HG02970 (cell line): ENCODE data around the gene BABAM2.
"Not testable (repeated sequence)": the region's sequence is repeated elsewhere in the genome, so short reads cannot be mapped to it uniquely, and the experiment has no call there.

Experiments used
- ATAC-seq: cut with Tn5 transposase; IDR thresholded peaks from one replicate; pipeline ENCODE4 v1.9.1; 2021; ENCODE audit warnings: mild to moderate bottlenecking, moderate library complexity, moderate number of reproducible peaks; ENCODE audit not compliant: unreplicated experiment, low FRiP score

Gene BABAM2

DNA sequence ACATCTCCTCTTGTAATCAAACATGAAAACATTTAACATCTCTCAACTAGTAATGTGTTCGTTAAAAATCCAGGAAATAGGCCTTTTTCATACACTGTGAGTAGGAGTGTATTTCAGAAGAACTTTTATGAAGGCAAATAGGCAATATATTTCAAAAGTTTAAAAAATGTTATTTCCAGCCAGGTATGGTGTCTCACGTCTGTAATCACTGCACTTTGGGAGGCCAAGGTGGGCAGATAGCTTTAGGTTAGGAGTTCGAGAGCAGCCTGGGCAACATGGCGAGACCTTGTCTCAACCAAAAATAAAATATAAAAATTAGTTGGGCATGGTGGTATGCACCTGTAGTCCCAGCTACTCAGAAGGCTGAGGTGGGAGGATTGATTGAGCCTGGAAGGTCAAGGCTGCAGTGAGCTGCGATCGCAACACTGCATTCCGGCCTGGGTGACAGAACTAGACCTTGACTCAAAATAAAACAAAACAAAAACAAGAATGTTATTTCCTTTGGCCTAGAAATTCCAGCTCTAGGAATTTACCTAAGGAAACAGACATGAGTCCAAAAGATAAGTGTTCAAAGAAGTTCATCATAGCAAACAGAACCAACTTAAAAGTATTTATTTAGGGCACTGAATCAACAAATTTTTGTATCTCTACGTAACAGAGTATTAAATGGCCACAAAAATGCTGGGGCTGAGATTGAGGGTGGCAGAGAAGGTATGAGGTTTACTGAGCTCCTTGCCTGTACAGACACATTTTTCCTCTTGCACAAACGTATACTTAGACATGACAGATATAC lies 15.2 kb upstream of the BABAM2 start:
- no peak for ATAC-seq

DNA sequence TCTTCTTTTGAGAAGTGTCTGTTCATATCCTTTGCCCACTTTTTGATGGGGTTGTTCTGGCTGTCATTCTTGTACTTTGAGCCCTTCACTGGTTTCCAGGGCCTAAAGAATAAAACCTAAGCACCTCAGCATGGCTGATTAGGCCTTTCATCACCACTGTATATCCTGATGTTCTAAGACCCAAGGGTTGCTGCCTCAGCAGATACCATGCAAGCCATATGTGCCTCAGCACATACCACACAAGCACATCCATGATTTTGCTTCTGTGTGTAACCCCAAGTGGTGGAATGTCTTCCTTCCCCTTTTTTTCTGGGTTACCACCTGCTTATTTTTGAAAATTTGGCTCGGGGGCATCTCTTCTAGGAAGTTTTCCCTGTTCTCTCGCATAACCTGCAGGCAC lies 11.7 kb upstream of the BABAM2 start:
- ATAC-seq: no peak

DNA sequence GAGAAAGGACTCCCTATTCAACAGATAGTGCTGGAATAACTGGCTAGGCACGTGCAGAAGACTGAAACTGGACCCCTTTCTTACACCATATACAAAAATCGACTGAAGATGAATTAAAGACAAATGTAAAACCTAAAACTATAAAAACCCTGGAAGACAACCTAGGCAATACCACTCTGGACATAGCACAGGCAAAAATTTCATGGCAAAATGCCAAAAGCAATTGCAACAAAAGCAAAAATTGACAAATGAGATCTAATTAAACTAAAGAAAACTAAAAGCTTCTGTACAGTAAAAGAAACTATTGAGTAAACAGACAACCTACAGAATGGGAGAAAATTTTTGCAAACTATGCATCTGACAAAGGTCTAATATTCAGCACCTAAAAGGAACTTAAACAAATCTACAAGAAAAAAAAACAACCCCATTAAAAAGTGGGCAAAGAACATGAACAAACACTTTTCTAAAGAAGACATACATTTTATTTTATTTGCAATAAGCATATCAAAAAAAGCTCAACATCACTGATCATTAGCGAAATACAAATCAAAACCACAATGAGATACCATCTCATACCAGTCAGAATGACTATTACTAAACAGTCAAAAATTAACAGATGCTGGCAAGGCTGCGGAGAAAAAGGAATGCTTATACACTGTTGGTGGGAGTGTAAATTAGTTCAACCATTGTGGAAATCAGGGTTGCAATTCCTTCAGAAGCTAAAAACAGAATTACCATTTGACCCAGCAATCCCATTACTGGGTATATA lies 8.5 kb upstream of the BABAM2 start:
- ATAC-seq: not testable (repeated sequence)

DNA sequence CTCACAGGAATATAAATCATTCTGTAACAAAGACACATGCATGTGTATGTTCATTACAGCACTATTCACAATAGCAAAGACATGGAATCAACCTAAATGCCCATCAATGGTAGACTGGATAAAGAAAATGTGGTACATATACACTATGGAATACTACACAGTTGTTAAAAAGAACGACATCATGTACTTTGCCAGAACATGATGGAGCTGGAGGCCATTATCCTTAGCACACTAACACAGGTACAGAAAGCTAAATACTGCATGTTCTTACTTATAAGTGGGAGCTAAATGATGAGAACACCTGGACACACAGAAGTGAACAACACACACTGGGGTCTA lies 8.0 kb upstream of the BABAM2 start:
- ATAC-seq: not testable (repeated sequence)

DNA sequence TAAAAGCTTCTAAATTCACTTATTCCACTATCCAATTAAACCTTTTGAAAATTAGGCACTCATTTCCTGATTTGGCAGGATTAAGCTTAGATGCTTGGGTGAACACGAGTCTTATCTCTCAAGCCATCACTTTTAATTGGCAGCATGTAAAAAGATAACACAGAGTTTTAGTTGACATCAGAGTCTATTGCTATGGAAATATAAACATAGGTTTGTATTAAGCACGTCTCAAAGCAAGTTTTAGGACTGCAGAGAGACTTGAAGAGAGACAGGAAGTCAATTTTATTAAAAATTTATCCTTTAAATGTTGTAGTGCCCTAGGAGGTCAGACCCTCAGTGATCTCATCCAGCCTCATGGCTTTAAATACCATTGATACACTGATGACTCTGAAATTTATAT lies 5.9 kb upstream of the BABAM2 start:
- no peak for ATAC-seq

DNA sequence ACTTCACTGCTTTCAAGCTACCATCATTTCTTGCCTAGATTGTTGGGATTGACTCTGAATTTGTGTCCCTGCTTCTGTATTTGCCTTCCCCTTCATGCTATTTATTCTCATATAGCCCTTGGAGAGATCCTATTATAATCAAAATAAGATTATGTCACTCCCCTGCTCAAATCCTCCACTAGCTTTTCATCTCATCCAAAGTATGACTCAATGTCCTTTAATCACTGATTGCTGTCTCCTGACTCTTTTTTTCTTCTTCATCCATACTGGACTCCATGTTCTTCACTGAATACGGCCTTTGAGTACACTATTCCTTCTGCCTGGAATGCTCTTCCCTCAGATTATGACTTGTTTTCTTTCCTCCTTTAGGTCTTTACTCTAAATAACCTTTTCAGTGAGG lies 5.3 kb upstream of the BABAM2 start:
- ATAC-seq: no peak

DNA sequence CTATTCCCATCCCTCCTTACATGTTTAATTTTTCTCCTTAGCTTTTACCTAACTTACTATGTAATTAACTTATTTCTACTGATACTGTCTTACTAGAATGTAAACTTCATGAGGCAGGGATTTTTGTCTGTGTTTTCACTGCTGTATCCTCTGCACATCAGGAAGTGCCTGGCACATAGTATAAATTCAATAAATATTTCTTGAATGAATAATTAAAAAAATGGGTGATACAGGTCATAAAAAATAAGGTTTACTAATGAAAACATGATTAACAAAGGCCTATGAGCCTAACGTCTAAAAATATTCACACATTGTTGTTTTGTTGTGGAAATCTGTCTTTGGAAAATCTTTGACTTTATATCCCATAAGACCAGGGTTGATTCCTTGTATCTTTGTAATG lies 4.9 kb upstream of the BABAM2 start:
- no peak for ATAC-seq

DNA sequence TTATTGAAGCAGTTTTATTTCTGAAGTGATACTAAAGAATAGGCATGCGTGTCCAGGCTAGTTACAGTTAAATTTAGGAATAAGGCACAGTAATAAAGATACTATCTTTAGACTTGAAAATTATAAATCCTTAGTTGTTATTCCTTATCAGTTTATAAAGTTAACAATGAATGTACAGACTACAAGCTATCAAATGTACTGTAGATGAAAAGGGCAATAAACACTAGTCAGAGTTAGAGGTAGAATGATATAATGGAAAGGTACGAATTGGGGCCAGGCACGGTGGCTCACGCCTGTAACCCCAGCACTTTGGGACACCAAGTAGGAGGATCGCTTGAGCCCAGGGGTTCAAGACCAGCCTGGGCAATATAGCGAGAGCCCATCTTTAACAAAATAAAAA lies 4.2 kb upstream of the BABAM2 start:
- ATAC-seq: no peak

DNA sequence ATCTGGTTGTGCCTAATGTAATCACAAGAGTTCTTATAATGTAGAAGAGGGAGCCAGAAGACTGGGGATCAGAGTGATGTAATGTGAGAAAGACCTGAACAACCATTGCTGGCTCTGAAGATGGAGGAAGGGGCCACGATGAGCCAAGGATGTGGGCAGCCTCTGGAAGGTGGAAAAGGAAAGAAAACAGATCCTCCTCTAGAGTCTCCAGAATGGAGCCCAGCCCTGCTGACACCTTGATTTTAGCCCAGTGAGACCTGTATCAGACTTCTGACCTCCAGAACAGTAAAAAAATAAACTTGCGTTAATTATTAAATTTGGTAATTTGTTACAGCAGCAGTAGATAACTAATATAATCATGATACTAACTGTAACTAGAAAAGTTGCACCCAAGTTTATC lies 3.4 kb upstream of the BABAM2 start:
- ATAC-seq: no peak

DNA sequence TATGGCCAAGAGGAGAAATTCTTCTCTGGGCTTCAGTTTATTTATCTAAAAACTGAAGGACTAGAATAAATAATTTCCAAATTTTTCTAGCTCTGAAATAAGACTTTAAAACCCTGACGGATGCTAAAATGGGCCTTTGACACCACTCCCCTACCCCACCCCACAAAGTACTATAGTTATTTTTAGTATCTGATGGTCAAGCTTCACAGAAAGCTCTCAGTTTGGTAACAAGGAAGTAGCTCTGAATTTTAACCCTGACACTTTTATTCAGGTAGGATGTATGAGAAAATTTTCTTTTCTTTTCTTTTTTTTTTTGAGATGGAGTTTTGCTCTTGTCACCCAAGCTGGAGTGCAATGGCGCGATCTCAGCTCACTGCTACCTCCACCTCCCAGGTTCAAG lies 2.7 kb upstream of the BABAM2 start:
- no peak for ATAC-seq

DNA sequence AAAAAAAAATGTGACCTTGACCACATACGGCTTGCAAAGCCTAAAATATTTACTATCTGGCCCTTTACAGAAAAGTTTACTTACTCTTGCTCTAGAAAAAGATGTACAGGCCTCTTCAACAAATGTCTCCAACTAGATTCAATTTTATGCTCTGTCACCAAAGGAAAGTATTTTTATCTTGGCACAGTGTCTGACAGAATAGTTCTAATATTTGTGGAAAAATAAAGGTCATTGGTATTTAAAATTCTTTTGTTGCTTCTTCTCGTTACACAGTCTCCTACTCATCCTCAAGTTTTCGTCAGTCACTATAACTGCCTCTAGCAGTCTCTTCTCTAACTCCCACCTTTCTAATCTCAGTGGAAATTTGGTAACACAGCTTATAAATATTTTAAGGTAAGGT lies 1.7 kb upstream of the BABAM2 start:
- ATAC-seq: no peak

DNA sequence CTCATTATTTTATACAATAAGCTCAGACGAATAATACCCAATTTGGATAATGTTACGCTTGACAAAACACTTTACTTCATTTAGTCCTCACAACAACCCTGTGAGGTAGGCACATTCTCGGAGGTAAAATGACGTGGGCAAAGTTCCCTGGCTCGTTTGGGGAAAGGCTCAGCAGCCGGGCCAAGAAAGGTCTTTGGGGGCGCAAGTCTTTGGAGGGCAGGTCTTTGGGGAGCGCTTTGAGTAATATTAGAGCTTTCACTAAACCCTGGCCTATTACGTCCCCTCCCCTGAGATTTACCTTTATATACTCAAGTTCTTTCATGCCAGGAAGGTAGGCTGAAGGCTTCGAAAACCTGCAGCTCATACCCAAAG lies 769 bp upstream of the BABAM2 start:
- no peak for ATAC-seq

DNA sequence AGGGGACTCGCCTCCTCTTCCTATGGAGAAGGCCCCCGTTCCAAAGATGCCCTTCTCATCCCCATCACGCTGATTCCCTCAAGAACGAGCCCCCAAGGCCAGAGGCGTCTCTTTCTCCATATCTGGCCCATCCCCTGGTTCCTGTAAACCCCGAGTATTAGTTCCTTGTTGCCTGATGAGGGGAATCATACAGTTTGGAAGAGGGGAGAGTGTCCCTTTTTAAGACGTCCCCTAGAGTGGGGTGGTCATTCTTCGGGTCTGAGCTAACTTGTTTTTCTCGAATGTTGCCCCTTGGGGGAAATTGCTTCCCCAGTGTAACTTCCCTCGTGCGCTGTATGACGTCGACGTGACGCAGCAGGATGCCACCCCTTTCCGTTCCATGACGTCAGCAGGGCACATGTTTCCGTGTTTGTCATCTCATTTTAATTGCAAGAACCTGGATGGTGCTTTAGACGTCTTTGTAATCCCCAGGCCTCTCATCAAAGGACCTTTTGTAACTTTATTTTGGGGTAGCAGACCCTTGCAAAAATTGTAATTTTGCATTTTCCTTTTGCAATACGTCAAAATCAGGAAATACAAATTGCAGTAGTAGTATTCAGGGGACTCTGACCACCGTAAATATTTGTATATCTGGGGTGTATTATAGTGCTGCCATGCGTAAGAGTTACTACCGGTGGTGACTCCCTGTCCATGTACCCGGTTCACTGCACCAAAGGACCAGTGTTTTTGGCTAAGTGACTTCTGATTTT lies 569 bp downstream of the BABAM2 start:
- ATAC-seq: peak; percentile 18

DNA sequence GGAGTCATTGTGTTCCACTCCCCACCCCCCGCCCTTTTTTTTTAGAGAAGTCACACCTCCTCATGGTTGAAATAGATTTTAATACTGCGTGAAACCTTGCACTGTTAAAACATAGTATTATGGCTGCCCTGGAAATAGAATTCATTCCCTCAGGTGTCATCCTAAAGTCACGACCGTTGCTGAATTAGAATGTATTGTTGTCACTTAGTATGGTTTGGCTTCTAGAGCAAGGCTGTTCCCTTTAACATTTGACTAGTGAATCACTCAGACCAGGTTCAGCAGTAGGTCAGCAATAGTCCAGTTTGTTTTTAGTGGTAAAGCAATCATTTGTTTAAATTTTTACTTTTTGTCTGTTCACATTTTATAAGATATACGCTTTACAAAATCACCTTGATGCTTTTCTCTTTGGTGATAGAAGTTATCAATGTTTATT lies 1.2 kb downstream of the BABAM2 start:
- ATAC-seq: no peak

DNA sequence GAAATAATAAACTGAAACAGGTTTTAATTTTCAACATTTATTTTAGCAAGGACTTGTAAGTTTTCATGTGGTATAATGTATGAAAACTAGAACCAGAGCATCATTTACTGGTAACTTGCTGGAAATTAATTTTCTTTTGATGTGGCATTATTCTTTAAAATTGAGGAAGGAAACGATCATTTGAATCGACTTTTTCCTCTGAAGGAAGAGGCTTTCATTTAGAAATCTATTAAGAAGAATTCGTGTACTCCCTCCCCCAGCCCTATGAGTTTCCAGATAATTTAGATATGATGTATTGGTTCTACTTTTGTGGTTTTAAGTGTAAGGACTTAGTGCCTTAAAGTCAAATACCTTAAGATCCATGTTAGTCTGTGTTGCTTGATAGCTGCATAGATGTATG lies 2.5 kb downstream of the BABAM2 start:
- ATAC-seq: no peak

DNA sequence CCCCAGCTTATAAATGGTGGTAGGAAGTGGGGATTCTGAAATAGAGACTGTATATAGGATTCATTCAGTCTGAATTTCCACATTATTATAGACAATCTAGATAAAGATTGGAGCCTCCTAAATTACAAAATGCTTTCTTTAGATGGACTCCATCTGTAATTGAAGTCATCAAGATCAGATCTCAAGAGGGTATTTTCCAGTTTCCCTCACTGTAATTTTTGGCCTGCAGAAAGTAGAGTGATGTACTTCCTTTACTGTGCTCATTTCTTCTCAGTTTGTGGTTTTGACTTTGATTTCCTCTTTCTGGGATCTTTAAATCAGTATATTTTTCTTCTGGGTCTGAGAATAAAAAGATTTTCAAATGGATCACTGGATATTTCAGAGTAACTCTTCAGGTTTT lies 7.2 kb downstream of the BABAM2 start:
- ATAC-seq: no peak

DNA sequence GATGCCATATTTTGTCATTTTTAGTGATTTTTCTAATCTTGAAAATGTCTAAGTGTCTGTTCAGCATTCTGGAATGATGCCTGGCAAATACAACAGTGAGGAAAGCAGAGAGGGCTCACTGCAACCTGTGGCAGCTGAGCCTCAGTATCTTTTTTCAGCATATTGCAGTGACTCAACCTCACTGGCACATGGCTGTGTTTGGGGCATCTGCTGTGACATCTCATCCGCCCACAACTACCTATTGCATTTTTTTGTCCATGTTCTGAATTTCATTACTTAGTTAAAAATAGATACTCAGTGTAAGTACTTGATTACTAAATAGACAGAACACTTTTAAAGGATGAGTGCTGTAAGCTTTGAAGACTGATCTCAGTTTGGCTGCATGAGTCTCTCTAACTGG lies 10.7 kb downstream of the BABAM2 start:
- no peak for ATAC-seq

DNA sequence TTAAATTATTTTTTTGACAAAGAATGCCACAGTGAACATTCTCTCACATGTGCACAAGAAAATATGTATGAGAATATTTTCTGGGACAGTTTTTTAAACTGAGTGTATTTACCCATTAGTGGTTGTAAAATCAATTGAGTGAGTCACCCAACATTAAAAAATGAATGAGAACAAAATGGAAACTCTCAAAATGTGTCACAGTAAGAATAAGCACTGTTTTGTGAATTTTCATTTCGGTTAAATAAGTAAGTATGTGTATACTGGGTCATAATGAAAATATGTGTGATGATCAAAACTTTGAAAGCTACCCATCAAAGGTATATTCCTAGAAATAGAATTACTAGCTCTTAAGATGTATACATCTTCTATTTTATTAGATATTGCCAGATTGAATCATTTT lies 11.6 kb downstream of the BABAM2 start:
- no peak for ATAC-seq

DNA sequence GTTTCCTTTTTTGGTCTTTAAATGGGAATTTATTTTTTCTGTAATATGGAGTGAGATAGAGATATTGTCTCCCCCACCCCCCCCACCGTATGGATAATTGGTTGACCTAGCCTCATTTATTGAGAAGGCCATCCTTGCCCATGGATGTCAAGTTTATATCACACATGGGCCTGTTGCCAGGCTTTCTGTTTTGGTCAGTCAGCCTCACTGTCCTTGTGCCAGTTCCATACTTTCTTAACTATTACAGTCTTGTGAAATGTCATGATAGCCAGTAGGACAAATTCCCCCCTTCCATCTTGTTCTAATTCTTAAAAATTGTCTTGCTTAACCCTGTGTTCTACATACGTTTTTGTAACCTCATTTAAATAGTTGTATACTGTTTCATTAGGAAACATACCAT lies 12.5 kb downstream of the BABAM2 start:
- ATAC-seq: no peak

DNA sequence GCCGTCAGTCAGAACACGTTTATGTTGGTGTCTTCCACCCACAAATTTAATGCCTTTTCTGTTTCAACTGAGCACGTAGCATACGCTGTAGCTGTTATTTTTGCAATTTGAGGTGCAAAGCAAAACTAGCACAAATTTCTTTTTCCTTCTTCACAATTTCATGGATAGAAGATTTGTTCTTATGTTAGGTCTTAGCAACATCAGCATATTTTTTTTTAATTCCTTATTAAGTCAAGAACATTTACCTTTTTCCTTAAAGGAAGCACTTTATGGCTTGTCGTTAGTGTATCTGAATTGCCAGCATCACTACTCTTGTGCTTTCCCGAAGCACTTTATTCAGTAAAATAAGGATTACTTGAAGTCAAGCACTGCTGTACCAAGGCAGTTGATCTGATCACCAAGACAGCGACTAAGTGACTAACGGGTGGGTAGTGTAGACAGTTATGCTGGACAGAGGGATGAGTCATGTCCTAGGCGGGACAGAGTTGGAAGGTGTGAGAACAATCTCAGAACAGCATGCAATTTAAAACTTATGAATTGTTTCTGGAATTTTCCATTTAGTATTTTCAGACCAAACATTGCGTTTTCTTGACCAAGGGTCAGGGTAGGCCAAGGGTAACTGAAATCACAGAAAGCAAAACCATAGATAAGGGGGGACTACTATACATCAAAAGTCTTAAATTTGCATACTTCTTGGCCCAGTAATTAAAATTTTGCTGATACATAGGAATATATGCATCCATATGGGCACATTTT lies 13.3 kb downstream of the BABAM2 start:
- no peak for ATAC-seq

DNA sequence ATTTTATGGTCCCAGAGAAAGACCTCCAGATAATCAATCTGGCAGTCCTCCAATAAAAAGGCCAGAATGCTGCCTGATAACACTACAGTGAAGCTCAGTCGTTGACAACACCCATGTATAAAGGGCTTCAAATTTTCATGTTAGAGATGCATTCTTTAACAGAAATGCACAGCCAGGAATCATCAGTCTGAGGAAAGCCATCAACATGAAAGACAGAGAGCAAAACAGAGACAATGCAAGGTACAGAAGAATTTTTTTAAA lies 13.8 kb downstream of the BABAM2 start:
- no peak for ATAC-seq
